CD8-positive, alpha-beta memory T cell (primary cell): ENCODE measurements around the gene NSMCE1. TPM values are rescaled to one million over a fixed set of nuclear protein-coding genes. Genes with fewer than 3 reads are reported as not detected.

Experiments used
- CTCF ChIA-PET: fragments of 350-600 bp; sonication (Branson Sonifier 250); formaldehyde crosslinking; loops from one replicate; lab custom pipeline; 2021; ENCODE audit warnings: antibody characterized with exemption; lab: Charles Lee
- POLR2A ChIA-PET: fragments of 350-600 bp; sonication (Branson Sonifier 250); formaldehyde crosslinking; loops from one replicate; lab custom pipeline; 2021; ENCODE audit warnings: antibody characterized with exemption; lab: Charles Lee
- DNase-seq, 5 donors: peaks; one replicate each; pipeline versions ENCODE4 v3.0.0 to v3.0.0-alpha.2; 2020 to 2022; ENCODE audit warnings: mixed read lengths in 1 of 5
- H3K27ac ChIP-seq: one replicate; pipeline ENCODE4 v1.7.0; 2013; ENCODE audit warnings: low read depth, mild to moderate bottlenecking, low read length, moderate library complexity
- H3K27me3 ChIP-seq: 2 replicates; pipeline ENCODE4 v1.7.0; 2013; ENCODE audit warnings: low read length, mild to moderate bottlenecking; ENCODE audit not compliant: insufficient read depth, poor library complexity, severe bottlenecking
- H3K36me3 ChIP-seq: 2 replicates; pipeline ENCODE4 v1.7.0; 2013; ENCODE audit warnings: mild to moderate bottlenecking, low read length, moderate library complexity; ENCODE audit not compliant: insufficient read depth
- H3K4me1 ChIP-seq: 2 replicates; pipeline ENCODE4 v1.7.0; 2013; ENCODE audit warnings: mild to moderate bottlenecking, low read length, moderate library complexity; ENCODE audit not compliant: insufficient read depth
- H3K4me3 ChIP-seq: 2 replicates; pipeline ENCODE4 v1.7.0; 2013; ENCODE audit warnings: mild to moderate bottlenecking, low read length
- H3K9me3 ChIP-seq: 2 replicates; pipeline ENCODE4 v1.7.0; 2013; ENCODE audit warnings: mild to moderate bottlenecking, low read length
- H3K27ac Mint-ChIP-seq, 8 donors: one replicate each; pipeline ENCODE4 v1.8.0; 2020 to 2021; ENCODE audit warnings: mixed read lengths in 8 of 8, mild to moderate bottlenecking in 6 of 8, inconsistent platforms in 3 of 8, moderate library complexity in 3 of 8
- H3K27me3 Mint-ChIP-seq, 2 donors: one replicate each; pipeline ENCODE4 v1.8.0; 2020 to 2021; ENCODE audit warnings: mixed read lengths in 2 of 2, mild to moderate bottlenecking in 1 of 2, moderate library complexity in 1 of 2
- H3K36me3 Mint-ChIP-seq, 3 donors: one replicate each; pipeline ENCODE4 v1.8.0; 2020 to 2021; ENCODE audit warnings: mixed read lengths in 3 of 3, inconsistent platforms in 1 of 3, mild to moderate bottlenecking in 1 of 3
- H3K4me1 Mint-ChIP-seq, 3 donors: one replicate each; pipeline ENCODE4 v1.8.0; 2020 to 2021; ENCODE audit warnings: mixed read lengths in 3 of 3, inconsistent platforms in 1 of 3, mild to moderate bottlenecking in 1 of 3
- H3K4me3 Mint-ChIP-seq, 7 donors: one replicate each; pipeline ENCODE4 v1.8.0; 2020 to 2021; ENCODE audit warnings: mixed read lengths in 7 of 7, mild to moderate bottlenecking in 6 of 7, moderate library complexity in 4 of 7, inconsistent platforms in 2 of 7
- H3K9me3 Mint-ChIP-seq, 5 donors: one replicate each; pipeline ENCODE4 v1.8.0; 2020 to 2022; ENCODE audit warnings: mixed read lengths in 5 of 5, mild to moderate bottlenecking in 3 of 5, moderate library complexity in 2 of 5, inconsistent platforms in 1 of 5
- polyA plus RNA-seq: library from polyadenylated mRNA; unstranded; fragments of 300-500 nt; fragmentation: Illumina TruSeq; gene quantifications from one replicate; pipeline ENCODE4 v1.2.3, GENCODE V29; 2021
- total RNA-seq, 2 experiments: library from RNA; stranded (reverse); gene quantifications; one replicate each; pipeline ENCODE4 v1.2.3, GENCODE V29; 2021

The NSMCE1 gene
- total and polyA plus RNA-seq, 3 experiments from 2014 or later = 103 to 132 (median 114) TPM

DNA sequence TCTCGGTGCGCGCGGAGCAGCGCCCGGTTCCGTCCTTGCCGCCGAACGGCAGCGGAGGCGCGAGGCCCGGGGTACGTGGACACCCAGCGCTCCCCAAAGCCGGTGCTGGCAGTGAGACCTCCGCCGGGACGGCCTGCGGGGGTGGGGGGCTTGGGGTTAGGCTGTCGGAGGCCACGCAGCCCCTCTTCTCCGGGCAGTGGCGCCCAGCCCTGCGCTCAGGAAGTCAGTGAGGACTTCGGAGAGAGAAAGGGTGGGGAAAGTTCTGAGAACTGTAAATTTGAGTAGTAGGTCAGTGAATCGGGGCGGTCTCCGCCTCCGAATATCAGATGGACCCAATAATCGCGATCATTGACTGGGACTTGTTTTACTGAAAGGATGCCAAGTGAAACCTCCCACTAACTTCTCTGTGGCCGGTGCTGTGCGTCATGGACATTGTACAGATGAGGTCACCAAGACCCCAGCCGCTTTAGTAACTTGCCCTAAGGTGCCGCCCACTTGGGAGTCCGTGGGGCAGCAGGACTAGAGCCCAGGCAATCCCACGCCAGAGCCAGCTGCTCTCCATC lies 45.7 kb upstream of the NSMCE1 start:
- ChIA-PET CTCF (no interaction called here), POLR2A (no interaction called here)
- peak overlapping the region; percentile 86 to 96 (median 95) for H3K4me3 Mint-ChIP-seq
- H3K4me1 Mint-ChIP-seq = peaks cover 48 to 57% (median 57%) of the 10 kb centered on the region in 3 donors
- H3K27ac ChIP-seq = peak overlapping the region; percentile 89
- H3K27ac Mint-ChIP-seq = peak overlapping the region; percentile 81 to 100 (median 99)
- peaks cover 54% of the 10 kb centered on the region for H3K4me1 ChIP-seq
- H3K27me3 ChIP-seq = no peaks in the 10 kb centered on the region
- peaks cover 0 to 3% of the 10 kb centered on the region in 2 donors for H3K27me3 Mint-ChIP-seq
- H3K9me3 ChIP-seq = no peaks in the 10 kb centered on the region
- H3K36me3 Mint-ChIP-seq = peaks cover 0 to 19% (median 3%) of the 10 kb centered on the region in 3 donors
- peak in 4 of 5 donors; percentile 41 to 67 (median 50) for DNase-seq
- no peaks in the 10 kb centered on the region for H3K36me3 ChIP-seq
- peak overlapping the region; percentile 92 for H3K4me3 ChIP-seq
- H3K9me3 Mint-ChIP-seq = no peaks in the 10 kb centered on the region

DNA sequence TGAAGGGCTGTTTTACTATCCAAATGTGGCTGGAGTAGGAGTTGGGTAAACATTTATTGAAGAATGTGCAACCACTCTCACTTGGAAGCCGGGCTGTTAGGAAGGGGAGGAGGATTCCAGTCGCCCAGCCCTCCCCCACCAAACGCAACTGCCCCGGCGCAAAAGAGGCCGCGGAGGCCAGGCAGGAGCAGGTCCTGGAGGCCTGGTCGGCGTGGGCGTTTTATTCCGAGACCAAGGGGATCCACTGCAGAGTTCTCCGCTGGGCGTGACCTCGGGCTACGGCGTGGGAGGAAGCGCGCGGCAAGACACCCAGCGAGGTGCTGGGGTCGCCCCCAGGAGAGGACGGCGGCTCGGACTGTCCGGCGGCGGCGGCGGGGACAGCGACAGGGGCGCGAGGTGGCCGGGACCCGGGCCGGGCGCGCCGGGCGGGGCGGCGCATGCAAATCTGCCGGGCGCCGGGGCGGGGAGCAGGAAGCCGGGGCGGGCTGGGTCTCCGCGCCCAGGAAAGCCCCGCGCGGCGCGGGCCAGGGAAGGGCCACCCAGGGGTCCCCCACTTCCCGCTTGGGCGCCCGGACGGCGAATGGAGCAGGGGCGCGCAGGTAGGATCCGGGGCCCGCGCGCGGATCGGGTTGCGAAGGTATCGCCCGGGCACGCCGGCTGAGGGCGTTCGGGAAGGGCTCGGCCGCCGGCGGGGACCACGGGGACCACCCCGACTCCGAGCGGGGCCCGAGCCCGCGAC lies 45.0 kb upstream of the NSMCE1 start, which contains the start of gene IL4R:
TSS of gene IL4R (plus strand) at position 553 of the 739 bp plus-strand sequence. CDS start 26,230 bp downstream, outside the sequence.
- Histone ChIP-seq H3K27ac (peak within 1 kb of the TSS; percentile 89), H3K27me3 (no peaks in the 10 kb centered on the region), H3K9me3 (no peaks in the 10 kb centered on the region), H3K36me3 (no peaks in the 10 kb centered on the region), H3K4me1 (peaks cover 48% of the 10 kb centered on the region), H3K4me3 (peak within 1 kb of the TSS; percentile 92)
- peaks cover 0 to 3% of the 10 kb centered on the region in 2 donors for H3K27me3 Mint-ChIP-seq
- ChIA-PET CTCF (no interaction called here), POLR2A (no interaction called here)
- no peaks in the 10 kb centered on the region for H3K9me3 Mint-ChIP-seq
- H3K27ac Mint-ChIP-seq = peak within 1 kb of the TSS; percentile 86 to 100 (median 99)
- H3K36me3 Mint-ChIP-seq = peaks cover 0 to 15% (median 0%) of the 10 kb centered on the region in 3 donors
- DNase-seq = peak; percentile 50 to 71 (median 65)
- peak within 1 kb of the TSS; percentile 86 to 96 (median 95) for H3K4me3 Mint-ChIP-seq
- peaks cover 42 to 51% (median 51%) of the 10 kb centered on the region in 3 donors for H3K4me1 Mint-ChIP-seq

DNA sequence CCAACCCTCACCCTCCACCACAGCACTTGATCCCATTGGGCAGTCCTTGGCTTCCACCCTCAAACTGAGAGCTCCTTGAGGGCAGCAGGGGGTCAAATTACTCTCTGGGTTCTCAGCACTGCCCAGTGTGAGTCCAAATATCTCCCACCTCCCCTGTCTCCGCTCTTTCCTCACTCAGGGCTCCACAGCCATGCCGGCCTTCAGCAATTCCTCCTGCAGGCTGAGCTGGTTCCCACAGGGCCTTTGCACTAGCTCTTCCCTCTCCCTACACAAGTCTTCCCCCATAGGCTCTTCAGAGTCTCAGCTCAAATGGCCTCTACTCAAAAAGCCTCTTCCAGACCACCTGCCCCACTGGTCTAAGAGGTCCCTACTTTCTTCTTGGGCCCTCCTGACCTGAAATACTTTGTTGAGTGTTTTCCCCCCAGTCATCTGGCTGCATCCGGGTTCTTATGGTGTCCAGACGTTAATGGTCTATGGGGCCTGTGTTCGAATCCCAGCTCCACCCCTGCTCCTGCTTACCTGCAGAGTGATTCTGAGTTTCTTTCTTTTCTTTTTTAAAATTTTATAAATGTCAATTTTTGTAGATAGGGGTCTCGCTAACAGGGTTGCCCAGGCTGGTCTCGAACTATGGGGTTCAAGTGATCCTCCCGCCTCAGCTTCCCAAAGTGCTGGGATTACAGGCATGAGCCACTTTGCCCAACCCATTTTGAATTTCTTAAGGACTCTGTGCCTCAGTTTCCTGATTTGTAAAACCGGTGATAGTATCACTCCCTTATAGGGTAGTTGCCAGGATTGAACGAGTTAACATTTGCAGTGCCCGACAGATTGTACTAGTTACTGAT lies 44.2 kb upstream of the NSMCE1 start:
- peaks cover 34 to 43% (median 43%) of the 10 kb centered on the region in 3 donors for H3K4me1 Mint-ChIP-seq
- H3K9me3 Mint-ChIP-seq = no peaks in the 10 kb centered on the region
- Histone ChIP-seq H3K36me3 (no peaks in the 10 kb centered on the region), H3K27me3 (no peaks in the 10 kb centered on the region), H3K27ac (peak overlapping the region; percentile 89), H3K4me1 (peaks cover 40% of the 10 kb centered on the region), H3K4me3 (peak overlapping the region; percentile 77), H3K9me3 (no peaks in the 10 kb centered on the region)
- DNase-seq = no peak
- peak overlapping the region; percentile 84 to 94 (median 87) for H3K4me3 Mint-ChIP-seq
- H3K36me3 Mint-ChIP-seq = peaks cover 0 to 11% (median 0%) of the 10 kb centered on the region in 3 donors
- peaks cover 0 to 3% of the 10 kb centered on the region in 2 donors for H3K27me3 Mint-ChIP-seq
- peak overlapping the region; percentile 80 to 95 (median 86) for H3K27ac Mint-ChIP-seq
- POLR2A ChIA-PET = no interaction called here
- CTCF ChIA-PET = interaction anchor here (1.0 kb wide), 1 partner anchor 139 kb away, joined by 3 read pairs; no protein-coding TSS in a partner anchor

DNA sequence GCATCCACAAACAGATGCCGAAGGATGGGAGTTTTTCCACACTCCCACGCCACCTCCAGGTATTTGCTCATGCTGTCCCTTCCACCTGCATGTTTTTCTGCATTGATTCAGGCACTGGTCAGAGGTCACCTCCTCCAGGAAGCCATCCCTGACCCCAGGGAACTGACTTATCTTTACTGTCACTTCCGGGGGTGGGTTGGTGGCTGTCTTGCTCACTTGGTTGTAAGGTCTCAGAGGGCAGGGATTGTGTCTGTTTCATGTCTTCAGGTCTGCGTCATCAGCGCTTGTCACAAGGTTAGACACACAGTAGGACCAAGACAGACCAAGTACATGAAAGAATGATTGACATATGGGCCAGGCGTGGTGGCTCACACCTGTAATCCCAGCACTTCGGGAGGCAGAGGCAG lies 43.3 kb upstream of the NSMCE1 start:
- peaks cover 31% of the 10 kb centered on the region for H3K4me1 ChIP-seq
- Mint-ChIP-seq H3K27ac (peak overlapping the region in 3 of 8 donors; percentile 15 to 40 (median 30)), H3K4me3 (peak overlapping the region; percentile 26 to 90 (median 75)), H3K4me1 (peaks cover 25 to 34% (median 34%) of the 10 kb centered on the region in 3 donors), H3K36me3 (peaks cover 0 to 11% (median 1%) of the 10 kb centered on the region in 3 donors), H3K9me3 (no peaks in the 10 kb centered on the region), H3K27me3 (peaks cover 0 to 3% of the 10 kb centered on the region in 2 donors)
- DNase-seq = no peak
- H3K27ac ChIP-seq = no peak overlapping the region
- no peaks in the 10 kb centered on the region for H3K36me3 ChIP-seq
- H3K27me3 ChIP-seq = no peaks in the 10 kb centered on the region
- ChIA-PET CTCF (interaction anchor here (1.0 kb wide), 1 partner anchor 138 kb away, joined by 3 read pairs; no protein-coding TSS in a partner anchor), POLR2A (no interaction called here)
- no peaks in the 10 kb centered on the region for H3K9me3 ChIP-seq
- H3K4me3 ChIP-seq = no peak overlapping the region

DNA sequence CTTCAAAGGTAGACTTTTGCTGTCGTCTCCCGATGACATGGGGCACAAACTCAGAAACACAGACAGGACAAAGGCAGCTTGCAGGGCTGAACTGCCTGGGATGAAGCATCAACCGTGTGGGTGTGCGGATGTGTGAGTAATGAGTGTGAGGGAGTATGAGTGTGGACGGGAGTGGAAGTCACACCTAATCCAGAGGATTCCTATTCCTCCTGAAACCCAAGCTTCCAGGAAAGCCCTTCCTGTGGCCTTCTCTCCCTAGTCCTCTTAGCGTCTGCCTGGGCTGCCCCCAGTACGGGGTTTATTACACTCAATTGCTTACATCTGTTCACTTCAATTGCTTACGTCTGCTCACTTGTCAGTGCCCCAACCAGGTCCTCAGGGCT lies 42.9 kb upstream of the NSMCE1 start:
- H3K9me3 Mint-ChIP-seq = no peaks in the 10 kb centered on the region
- Histone ChIP-seq H3K9me3 (no peaks in the 10 kb centered on the region), H3K27me3 (no peaks in the 10 kb centered on the region), H3K4me1 (peaks cover 26% of the 10 kb centered on the region), H3K27ac (no peak overlapping the region), H3K4me3 (no peak overlapping the region), H3K36me3 (no peaks in the 10 kb centered on the region)
- H3K4me1 Mint-ChIP-seq = peaks cover 21 to 29% (median 29%) of the 10 kb centered on the region in 3 donors
- H3K27ac Mint-ChIP-seq = peak overlapping the region in 2 of 8 donors; percentile 30 to 52
- peaks cover 0 to 3% of the 10 kb centered on the region in 2 donors for H3K27me3 Mint-ChIP-seq
- DNase-seq = no peak
- H3K4me3 Mint-ChIP-seq = peak overlapping the region in 3 of 7 donors; percentile 10 to 55 (median 26)
- CTCF ChIA-PET = no interaction called here
- POLR2A ChIA-PET = no interaction called here
- H3K36me3 Mint-ChIP-seq = peaks cover 1 to 11% (median 6%) of the 10 kb centered on the region in 3 donors

DNA sequence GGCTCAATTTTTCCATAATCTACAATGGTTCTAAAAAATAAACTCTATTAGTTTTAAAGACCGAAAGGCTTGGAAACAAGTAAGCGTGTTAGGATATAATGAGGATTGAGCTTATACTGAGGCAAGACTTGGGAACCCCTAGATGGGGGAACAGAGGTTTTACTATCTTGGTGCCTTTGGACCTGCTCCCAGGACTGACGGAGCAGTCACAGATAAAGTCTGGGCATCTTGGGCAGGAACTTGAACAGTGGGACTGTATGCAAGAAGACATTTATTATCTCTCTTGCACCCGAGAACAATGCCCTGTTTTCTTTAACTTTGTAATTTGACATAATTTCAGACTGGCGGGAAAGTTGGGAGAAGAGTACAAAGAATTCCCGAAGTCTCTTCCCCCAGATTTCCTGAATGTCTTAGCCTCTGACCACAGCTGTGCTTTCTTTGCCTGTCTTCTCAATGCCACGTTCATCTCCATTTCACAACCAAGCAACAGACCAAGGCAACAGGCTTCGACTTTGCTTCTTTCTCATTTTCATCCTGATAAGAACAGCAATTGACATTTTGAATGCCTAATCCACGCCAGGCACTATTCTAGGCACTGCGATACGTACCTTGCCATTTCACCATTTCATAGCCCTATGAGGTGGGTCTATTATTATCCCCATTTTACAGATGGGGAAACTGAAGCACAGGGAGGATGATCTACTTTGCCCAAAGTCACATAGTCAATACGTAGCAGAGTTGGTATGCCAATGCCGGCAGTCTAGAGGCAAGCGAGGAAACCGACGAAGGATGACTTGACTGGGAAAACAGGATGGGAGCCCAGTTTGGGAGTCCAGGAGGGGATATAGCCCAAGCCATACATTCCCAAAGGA lies 42.2 kb upstream of the NSMCE1 start:
- Histone ChIP-seq H3K36me3 (no peaks in the 10 kb centered on the region), H3K9me3 (no peaks in the 10 kb centered on the region), H3K27ac (no peak overlapping the region), H3K4me3 (no peak overlapping the region), H3K27me3 (no peaks in the 10 kb centered on the region), H3K4me1 (peaks cover 20% of the 10 kb centered on the region)
- Mint-ChIP-seq H3K9me3 (no peaks in the 10 kb centered on the region), H3K4me1 (peaks cover 15 to 23% (median 23%) of the 10 kb centered on the region in 3 donors), H3K27me3 (peaks cover 0 to 3% of the 10 kb centered on the region in 2 donors), H3K4me3 (peak overlapping the region in 3 of 7 donors; percentile 10 to 55 (median 26)), H3K36me3 (peaks cover 2 to 11% (median 10%) of the 10 kb centered on the region in 3 donors), H3K27ac (peak overlapping the region in 1 of 8 donors; percentile 30)
- ChIA-PET CTCF (interaction anchor here (1.1 kb wide), 1 partner anchor 54 kb away, joined by 3 read pairs; no protein-coding TSS in a partner anchor), POLR2A (no interaction called here)
- no peak for DNase-seq

DNA sequence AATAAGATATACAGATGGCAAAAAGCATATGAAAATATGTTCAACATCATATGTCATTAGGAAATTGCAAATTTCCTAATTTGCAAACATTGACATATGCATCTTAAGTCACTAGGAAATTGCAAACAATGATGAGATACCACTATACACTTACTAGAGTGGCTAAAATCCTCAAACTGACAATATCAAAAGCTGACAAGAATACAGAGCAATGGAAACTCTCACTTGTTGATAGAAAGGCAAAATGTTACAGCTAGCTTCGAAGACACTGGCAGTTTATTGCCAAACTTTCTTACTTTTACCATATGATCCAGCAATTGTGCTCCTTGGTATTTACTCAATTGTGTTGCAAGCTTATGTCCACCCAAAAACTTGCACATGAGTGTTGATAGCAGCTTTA lies 40.2 kb upstream of the NSMCE1 start:
- peak overlapping the region in 1 of 8 donors; percentile 57 for H3K27ac Mint-ChIP-seq
- Histone ChIP-seq H3K36me3 (no peaks in the 10 kb centered on the region), H3K4me3 (no peak overlapping the region), H3K27me3 (no peaks in the 10 kb centered on the region), H3K27ac (no peak overlapping the region), H3K9me3 (no peaks in the 10 kb centered on the region), H3K4me1 (peaks cover 9% of the 10 kb centered on the region)
- no peaks in the 10 kb centered on the region for H3K9me3 Mint-ChIP-seq
- peaks cover 2 to 12% (median 3%) of the 10 kb centered on the region in 3 donors for H3K36me3 Mint-ChIP-seq
- no peak for DNase-seq
- peaks cover 0 to 3% of the 10 kb centered on the region in 2 donors for H3K27me3 Mint-ChIP-seq
- ChIA-PET POLR2A (no interaction called here), CTCF (no interaction called here)
- H3K4me3 Mint-ChIP-seq = peak overlapping the region in 1 of 7 donors; percentile 61
- peaks cover 2 to 9% (median 8%) of the 10 kb centered on the region in 3 donors for H3K4me1 Mint-ChIP-seq
